NCI-H446 (cell line): Measurements from ENCODE around the gene OSBPL6.
A peak's percentile ranks its signal among the peaks of the same experiment; 100 is the strongest.

ENCODE experiments used
- DNase-seq, 2 experiments: peaks; one replicate each; lab custom pipeline; 2025; lab: John Stamatoyannopoulos, UW

OSBPL6 gene

DNA sequence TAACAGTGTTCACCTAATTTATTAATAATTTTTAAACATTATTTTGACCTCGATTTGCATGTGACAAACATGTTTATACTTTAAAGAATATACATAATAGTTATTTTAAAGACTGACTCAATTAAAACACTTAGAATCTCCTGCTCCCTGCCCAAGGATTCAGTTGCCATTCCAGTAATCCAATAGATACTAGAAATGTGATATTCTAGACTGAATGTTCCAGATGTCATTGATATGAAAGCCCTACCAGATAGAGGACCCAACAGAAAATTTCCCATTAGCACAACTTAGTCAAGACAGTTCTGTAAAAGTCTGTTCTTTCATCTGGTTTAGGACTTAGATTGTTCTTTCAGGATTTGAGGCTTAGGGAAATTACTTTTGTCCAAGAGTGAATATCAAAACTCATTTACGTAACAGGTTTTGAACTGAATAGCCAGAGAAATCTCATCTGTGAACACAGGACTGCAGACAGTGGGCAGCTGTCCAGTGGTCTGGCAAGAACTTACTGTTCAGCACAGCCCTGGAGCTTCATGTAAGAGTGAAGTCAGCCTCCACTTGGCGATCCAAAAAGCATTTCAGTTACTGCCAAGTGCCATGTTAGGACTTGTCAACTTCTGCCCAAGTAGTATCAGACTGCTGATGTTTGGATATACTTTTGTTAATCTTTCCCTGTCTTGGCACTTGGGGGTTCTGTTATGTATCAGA is 77.5 kb downstream of the OSBPL6 start:
- DNase-seq, result peak; percentile 62 to 77

DNA sequence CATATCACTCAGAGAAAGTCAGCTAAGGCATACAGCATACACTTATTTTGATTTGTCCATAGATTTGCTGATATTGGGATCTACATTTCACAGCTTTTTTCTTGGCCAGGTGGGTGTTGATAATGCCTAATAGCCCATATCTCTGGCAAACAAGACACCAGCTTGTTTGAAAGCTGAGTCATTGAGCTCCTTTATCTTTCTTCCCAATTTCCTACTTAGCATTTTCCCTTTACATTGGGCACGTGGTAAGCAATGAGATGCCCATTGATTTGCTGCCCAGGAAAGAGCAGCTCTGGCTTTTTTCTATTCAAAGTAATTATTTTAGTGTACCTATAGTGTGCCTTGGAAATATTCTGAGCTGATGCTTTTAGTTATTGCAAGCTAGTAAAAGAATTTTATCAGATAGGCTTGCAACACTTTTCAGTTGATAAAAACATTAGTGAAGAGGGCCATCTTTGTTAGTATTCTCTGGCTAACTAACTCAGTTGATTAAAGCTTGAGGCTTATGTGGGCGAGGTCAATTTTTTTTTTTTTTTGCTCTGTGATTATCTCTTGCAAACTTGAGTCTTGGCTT is 79.6 kb downstream of the OSBPL6 start:
- DNase-seq, result no peak

DNA sequence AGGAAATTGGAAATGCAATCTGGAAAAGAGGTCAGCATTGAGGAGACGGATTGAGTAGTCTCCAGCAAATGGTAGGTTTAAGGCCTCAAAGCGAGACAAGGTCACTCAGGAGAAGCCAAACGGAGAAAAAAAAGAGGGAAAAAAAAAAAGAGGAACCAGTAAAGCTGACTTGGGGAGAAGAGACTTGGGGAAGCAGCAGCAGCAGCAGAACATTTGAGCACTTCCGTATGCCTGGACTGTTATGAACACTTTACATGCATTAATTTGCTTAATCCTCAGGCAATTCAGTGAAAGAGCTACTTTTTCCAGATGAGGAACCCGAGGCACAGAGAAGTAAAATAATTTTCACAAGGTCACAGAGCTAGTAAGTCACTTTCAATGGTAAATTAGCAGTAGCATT is 81.3 kb downstream of the OSBPL6 start:
- DNase-seq, result no peak

DNA sequence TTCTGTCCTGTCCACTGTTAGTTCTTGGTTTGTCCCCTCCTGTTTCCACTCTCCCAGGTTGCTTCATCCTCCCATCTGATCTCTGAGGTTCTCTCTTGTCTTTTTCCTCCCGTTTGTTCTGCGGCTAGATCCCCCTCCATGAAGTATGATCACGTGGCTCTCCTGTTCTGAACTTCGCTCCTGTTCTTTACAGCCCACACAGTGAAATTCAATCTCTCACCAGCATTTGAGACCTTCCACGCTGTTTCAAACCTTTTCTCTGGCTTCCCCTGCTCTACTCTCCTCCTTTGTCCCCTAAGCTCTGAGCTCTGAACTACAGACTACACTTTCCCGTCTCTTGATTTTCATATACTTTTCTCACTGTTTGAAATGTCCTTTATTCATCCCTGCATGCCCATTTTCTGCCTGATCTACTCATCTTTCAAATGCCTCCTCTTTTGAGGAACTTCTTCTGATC is 83.5 kb downstream of the OSBPL6 start:
- no peak for DNase-seq

DNA sequence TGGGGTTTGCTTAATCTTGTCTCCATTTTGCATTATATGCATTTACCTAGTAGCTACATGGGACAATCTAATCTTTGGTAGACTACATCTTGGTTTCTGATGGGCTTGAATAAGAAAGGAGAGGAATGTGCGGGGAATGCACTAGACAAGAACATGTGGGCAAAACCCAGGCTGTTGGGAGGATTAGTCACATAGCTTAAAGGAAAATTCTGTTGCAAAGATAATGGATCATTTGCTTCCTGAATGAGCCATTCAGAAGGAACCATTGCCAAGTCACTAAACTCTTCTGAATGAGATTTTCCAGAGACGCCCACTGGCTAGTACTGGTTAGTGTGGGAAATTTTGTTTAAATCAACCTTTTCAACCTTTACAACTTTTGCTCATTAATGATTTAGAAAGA is 84.8 kb downstream of the OSBPL6 start:
- no peak for DNase-seq

DNA sequence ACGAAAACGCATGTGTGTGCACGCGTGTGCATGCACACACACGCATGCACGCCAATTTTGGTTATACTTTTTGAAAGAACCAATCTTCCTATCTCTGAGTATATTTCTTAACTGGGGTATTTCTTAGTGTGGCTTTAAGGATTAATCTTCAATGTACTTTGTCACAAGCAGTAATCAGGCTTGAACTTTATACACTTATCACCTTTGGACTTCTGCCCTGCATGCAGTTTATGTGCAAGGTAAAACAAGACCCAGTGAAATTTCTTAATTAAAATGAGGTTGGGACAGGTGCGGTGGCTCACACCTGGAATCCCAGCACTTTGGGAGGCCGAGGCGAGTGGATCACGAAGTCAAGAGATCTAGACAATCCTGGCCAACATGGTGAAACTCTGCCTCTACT is 85.3 kb downstream of the OSBPL6 start:
- no peak for DNase-seq

DNA sequence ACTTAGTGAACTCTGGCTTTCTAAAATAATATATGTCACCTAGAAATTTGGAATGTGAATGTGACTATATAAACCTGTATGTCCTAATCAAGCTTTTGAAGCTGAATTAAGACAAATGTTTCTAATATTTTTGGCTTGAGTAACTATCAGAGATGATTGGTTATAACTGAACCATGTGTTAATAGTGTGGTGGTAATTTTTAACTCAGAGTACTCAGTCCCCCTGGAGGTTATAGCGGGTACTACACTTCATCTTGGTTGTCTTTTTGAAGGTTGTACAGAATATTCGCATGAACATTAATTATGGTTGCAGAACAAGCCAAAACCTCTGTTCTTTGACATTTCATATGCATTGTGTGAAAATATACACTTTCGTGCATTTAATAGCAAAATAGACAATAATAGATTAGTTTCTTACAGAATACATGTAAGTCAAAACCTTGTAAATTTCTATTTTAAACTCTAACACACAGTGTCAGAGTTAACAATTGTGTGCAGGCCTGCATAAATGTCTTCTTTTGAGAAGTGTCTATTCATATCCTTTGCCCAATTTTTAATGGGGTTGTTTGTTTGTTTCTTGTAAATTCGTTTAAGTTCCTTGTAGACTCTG is 86.0 kb downstream of the OSBPL6 start:
- DNase-seq, result peak; percentile 15 to 63

DNA sequence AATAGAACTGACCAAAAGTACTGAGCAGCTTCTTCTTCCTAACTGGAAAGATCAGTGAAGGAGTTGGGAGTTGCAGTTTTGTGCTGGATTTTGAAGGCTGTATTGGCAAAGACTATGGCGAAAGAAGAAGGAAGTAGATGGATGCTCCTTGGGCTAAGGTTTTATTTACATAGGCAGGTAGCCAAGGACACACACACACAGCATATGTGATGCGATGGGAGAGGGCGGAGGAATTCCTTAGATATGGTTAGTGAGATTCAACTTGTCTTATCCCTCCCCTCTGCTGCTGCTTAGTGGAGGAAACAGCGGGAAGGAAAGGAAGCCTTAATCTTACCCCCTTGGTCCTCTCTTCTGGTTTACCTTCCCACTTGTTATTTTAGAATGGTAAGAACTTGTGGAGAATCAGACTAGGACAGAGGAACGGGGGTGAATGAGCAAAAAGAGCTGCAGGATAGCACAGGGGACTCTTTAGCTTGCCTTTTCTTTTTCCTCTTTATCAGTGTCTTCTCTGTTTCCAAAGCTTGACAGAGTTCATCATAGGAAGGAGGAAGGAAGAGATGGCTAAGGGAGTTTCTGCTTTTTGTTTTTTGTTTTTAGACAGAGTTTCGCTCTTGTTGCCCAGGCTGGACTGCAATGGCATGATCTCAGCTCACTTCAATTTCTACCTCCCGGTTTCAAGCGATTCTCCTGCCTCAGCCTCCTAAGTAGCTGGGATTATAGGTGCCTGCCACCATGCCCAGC is 87.9 kb downstream of the OSBPL6 start:
- peak in 1 of 2 experiments; percentile 46 for DNase-seq

DNA sequence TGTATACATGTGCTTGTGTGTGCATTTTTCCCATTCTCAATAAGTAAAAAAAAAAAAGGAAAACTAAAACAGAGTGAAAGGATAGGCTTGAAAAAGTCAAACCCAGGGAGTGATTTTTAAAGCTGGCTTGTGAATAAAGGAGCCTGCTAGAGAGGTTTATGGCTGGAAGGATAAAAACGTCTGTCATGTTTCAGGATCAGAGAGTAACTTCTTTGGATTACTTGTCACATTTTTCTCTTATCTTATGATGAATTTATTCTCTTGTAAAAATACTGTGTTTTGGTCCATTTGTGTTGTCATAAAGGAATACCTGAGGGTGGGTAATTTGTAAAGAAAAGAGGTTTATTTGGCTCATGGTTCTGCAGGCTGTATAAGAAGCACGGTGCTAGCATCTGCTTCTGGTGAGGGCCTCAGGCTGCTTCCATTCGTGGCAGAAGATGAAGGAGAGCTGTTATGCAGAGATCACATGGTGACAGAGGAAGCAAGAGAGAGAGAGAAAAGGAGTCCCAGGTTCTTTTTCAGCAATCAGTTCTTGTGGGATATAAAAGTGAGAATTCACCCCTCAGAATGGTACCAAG is 89.1 kb downstream of the OSBPL6 start:
- DNase-seq, result no peak

DNA sequence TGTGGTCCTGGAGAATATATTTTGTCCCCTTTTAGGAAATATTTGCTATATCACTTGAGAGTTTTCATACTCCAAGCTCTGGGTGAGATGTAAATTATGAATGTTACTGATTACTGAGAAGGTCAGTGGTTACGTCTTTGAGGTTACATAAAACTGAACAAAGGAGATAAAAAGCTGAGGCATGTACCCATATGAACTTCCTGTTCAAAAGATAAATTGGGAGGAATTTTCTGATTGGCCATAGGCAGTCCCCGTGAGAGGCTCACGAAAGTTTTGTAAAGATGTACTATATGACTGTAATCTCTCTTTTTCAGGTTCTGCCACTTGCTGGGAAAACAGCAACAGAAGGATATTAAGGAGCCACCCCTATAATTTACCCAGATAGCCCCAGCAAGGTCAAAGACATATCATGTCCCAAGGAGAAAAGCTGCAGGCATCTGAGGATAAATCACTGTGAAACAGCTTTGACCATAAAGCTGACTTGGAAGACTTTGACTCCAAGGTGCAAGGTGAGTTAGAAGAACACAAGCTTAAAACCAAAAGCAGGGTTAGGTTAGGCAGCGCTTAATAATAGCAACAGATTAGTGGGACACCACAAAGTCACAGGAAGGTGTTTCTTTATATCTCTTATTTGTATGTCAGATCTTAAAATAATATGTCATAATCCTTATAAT is 90.4 kb downstream of the OSBPL6 start:
- no peak for DNase-seq

DNA sequence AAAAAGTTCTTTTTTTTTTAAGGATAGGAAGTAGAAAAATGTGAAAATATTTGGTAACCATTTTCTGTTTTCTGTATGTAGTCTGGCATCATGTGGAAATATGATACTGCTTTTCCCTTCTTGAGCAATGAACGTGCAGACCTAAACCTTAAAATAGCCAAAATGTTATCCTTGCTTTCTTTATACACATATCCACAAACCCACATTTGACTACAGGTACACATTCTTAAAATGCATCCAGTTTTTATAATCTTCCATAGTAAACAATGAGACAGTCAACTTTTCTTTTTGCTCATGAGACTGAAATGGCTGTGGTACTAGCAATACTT is 90.9 kb downstream of the OSBPL6 start:
- DNase-seq, result no peak

DNA sequence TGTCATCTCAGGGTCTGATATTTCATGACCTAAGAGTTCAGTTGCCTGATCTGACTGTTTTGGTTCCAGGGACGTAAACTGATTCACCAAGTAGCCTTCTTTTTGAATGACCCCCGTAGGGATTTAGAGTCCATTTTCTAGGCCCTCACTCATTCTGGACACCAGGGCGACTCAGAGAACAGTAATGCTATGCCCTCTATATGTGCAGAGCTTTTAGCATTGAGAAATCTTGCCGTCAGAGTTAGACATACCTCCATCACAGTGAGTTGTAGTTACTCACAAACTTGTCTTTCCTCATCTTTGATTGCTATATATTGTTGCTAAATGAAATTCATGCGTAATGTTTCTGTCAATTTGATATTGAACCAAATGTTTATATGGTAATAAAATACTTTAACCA is 92.3 kb downstream of the OSBPL6 start:
- no peak for DNase-seq

DNA sequence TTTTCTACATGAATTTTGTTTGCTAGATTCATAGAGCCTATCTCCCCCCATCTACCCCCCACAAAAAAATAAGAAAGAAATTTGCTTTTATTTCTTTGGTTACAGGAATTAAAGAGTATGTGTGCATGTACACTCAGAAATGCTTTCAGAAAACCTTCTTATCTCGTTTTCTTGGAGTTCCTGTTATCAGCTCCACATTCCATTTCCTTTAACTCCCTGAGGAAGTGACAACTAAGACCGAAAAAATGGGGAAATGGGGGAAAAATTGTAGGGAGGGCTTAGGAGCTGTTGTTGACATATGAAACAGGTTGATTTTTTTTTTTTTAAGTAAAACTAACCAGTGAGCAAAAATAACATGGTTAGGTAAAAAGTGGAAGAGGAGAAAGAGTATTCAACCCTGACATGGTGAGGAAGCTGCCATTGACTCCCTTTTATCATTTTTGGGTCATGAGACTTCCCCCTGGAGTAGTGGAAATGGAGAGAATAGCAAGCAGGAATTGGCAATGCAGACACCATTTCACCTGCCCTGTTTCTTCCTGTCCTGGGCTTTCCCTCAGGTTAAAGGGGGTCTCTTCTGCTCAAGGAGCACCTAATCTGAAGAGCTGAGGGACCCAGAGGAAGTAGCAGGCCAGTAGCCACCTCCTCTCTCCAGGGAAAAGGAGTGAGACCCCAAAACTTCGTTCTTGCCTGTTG is 93.5 kb downstream of the OSBPL6 start:
- no peak for DNase-seq

DNA sequence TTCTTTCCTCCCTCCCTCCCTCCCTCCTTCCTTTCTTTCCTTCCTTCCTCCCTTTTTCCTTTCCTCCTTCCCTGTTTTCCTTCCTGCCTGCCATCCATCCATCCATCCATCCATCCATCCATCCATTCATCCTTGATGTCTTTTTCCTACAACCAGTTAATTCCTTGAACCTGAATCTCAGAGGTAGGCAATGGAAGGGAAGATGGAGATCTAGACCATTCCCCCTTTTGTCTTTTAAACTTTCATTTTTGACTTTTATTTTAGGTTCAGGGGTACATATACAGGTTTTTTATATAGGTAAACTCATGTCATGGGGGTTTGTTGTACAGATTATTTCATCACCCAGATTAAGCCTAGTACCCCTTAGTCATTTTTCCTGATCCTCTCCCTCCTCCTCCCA is 97.4 kb downstream of the OSBPL6 start:
- DNase-seq, result no peak

DNA sequence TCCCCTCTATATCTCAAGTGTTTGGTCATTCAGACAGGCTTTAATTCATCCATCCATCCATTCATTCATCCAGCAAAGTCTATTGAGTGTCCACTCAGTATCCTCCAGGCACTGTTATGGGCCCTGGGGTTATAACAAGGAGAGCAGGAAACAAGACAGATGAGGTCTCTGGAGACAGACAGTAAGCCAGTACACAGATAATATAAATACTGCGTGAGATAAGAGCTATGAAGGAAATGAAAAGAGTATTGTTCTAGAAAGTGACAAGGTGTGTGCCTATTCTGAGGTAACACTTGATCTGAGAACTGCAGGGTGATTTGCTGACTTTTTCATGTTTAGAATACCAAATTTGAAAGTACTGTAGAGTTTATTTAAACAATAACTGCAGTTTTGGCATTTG is 98.3 kb downstream of the OSBPL6 start:
- no peak for DNase-seq

DNA sequence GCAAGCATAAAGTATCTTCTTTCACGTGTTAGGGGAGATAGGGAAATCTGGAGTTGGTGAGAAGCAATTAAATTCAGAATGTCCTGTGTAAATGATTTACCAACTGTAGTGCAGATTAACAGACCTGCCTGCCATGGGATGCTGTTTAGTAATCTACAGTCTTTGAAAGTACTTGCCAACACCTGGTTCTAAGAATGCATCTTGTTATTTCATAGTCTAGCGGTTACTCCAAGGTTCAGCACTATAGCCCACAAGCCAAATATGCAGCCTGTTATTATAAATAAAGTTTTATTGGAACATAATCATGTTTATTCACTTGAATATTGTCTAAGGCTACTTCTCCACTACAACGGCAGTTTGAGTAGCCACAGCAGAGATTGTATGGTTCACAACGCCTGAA is 100.8 kb downstream of the OSBPL6 start:
- no peak for DNase-seq

DNA sequence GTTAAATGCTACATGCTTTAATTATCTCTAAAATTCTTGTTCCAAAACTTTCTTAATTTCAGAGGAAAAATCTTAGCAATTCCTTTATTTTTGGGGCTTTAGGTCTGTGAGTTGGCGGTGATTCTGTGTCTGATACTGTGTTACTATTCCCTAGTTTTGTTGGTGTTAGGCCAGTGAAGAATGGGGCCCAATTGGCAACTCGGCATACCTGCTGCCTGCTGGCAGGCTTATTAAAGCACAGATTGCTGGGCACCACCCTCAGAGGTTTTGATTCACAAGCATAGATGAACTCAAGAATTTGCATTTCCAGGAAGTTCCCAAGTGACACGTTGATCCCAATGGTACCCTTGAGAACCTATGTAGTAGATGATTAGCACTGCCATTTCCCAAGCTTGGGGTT is 101.6 kb downstream of the OSBPL6 start:
- peak; percentile 32 to 74 for DNase-seq

DNA sequence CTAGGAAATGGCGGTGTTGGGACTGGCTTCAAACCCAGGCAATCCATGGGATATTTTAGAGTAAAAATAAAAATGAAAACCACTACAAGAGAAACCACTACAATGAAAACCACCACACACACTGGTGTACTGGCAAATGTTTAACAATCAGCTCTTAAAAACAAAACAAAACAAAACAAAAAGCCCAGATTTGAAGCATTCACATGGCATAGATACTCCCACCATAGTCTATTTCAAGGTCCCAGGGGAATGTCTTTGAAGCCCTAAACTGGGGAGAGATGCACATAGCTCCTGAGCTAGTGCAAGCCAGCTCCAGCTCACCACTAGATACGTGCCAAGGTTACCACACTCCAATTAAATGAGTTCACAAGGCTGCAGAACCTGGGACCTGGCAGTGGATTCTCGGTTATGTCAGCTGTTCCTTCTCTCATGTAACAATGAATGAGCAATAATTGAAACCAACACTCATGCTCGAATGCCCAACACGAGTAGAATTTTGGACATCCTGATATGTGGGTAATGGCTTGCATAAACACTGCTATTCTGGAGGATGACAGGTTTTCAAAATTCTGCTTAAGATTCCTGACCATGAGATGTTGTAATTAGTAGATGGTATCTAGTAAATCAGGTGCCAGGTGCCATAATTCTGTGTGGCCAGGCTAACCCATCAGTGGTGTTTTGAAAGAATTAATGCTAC is 102.2 kb downstream of the OSBPL6 start:
- DNase-seq, result peak; percentile 63 to 77

DNA sequence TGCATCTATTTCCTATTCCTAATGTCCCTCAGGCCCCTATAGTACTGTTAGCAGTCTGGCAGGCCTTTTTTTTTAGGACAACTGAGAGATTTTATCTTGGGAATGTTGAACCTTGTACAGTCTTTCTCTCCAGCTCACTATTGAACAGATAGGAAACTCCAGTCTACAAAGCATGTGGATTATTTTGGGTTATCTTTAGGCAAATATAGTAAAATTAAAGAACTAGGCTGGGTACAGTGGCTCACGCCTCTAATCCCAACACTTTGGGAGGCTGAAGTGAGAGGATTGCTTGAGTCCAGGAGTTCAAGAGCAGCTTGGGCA is 102.7 kb downstream of the OSBPL6 start:
- DNase-seq, result no peak

DNA sequence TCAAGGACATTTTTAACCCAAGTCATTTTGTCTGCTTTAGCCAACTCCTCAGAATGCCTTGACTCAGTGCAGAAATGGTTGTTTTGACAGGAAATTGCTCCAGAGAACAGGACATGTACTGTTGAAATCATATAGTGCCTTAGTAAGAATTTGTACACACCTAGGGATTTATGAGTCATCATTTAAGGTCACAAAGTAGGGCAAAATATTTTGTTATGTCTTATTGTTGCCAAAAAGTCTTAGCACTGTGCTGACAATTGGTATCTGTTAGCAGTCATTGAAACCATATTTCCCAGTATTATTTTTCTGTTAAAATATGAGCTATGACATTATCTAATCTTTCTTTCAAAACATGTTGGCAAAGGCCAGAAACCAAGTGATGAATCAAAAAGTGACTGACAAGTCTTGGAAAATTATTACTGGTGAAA is 104.5 kb downstream of the OSBPL6 start:
- no peak for DNase-seq

DNA sequence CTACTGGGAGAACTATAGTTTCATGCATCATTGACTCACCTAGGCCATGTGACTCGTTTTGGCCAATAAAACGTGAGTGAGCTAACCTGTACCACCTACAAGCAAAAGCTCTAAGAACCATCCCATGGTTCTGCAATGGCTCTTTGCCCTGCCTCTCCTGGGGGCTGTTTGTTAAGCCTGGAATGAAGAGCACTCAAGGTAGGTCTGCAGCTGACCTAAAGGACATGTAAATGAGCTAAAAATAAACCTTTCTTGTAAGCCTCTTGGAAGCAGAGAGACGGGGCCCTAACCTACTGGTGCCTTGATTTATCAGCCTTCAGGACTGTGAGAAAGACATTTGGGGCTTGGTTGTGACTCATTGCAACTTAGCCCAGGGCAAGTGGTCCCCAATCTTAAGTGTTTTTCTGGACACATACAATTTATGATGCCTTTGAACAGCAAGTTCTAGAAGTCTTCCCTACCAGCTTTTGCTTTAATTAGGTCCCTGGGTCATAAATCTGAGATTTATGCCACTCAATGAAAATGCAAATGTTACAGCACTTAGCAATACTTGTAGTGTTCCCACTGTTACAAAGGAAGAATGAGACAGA is 107.4 kb downstream of the OSBPL6 start:
- no peak for DNase-seq
